Gastroesophageal sphincter (tissue), 3 donors: ENCODE measurements around the gene CDC42EP5.

Experiments used
- CTCF ChIP-seq, 4 experiments: fragments of 200-600 bp in 2 of 4; fragments of 450-650 bp in 2 of 4; sonication (generic) in 1 of 4; IDR thresholded peaks; one replicate each; pipeline ENCODE4 v1.5.1; 2017 to 2019; ENCODE audit warnings: antibody characterized with exemption in 4 of 4, mild to moderate bottlenecking in 2 of 4, moderate library complexity in 2 of 4
- POLR2AphosphoS5 ChIP-seq: sonication (generic); formaldehyde crosslinking; IDR thresholded peaks from one replicate; pipeline ENCODE4 v1.6.1; 2017; ENCODE audit warnings: antibody characterized with exemption

- TF ChIP-seq CTCF (IDR thresholded peaks at IDR 0.05): no peak
- no peak for TF ChIP-seq POLR2AphosphoS5
Observed at GRCh38 chr19:54451997-54452396, 21.1 kb downstream of the CDC42EP5 start.
